OCI-LY3 (cell line): ENCODE measurements around the gene ZNF80.

ENCODE experiments used
- H2AFZ ChIP-seq: fragments of 200-600, 300-600 bp; shearing (Covaris generic); 2 replicates; pipeline ENCODE4 v1.6.0; 2014; ENCODE audit warnings: antibody characterized with exemption, low read depth, low read length
- H3K27ac ChIP-seq: fragments of 200-600, 300-600 bp; sonication (generic); 2 replicates; pipeline ENCODE4 v1.5.1; 2014; ENCODE audit warnings: mild to moderate bottlenecking, low read length, moderate library complexity, mixed read lengths
- H3K27me3 ChIP-seq: fragments of 200-600, 300-600 bp; sonication (generic); 2 replicates; pipeline ENCODE4 v1.6.1; 2014; ENCODE audit warnings: low read depth, low read length, mixed read lengths
- H3K36me3 ChIP-seq: fragments of 200-600, 300-600 bp; sonication (generic); replicated peaks from 2 replicates; pipeline ENCODE3; 2014; ENCODE audit warnings: low read depth, low read length, mixed read lengths
- H3K4me1 ChIP-seq: fragments of 300-600, 200-600 bp; sonication (generic); 2 replicates; pipeline ENCODE4 v1.6.1; 2014; ENCODE audit warnings: low read length, mixed read lengths
- H3K4me2 ChIP-seq: fragments of 200-600, 300-600 bp; sonication (generic); 2 replicates; pipeline ENCODE4 v1.6.1; 2014; ENCODE audit warnings: low read length, mixed read lengths
- H3K4me3 ChIP-seq: fragments of 300-600, 200-600 bp; sonication (generic); 2 replicates; pipeline ENCODE4 v1.5.1; 2014; ENCODE audit warnings: antibody characterized with exemption, mild to moderate bottlenecking, low read length, moderate library complexity
- H3K79me2 ChIP-seq: fragments of 300-600, 200-600 bp; shearing (Covaris generic); 2 replicates; pipeline ENCODE4 v1.6.1; 2014; ENCODE audit warnings: mild to moderate bottlenecking, low read length, mixed read lengths
- H3K9ac ChIP-seq: fragments of 300-600, 200-600 bp; shearing (Covaris generic); 2 replicates; pipeline ENCODE4 v1.6.0; 2014; ENCODE audit warnings: mild to moderate bottlenecking, low read length, moderate library complexity
- H3K9me3 ChIP-seq: fragments of 200-600, 300-600 bp; shearing (Covaris generic); 2 replicates; pipeline ENCODE4 v1.6.1; 2014; ENCODE audit warnings: low read length, mixed read lengths; ENCODE audit not compliant: insufficient read depth
- H4K20me1 ChIP-seq: fragments of 200-600, 300-600 bp; sonication (generic); 2 replicates; pipeline ENCODE4 v1.6.1; 2016; ENCODE audit warnings: low read length, mixed read lengths; ENCODE audit not compliant: insufficient read depth
- EZH2phosphoT487 ChIP-seq: fragments of 200-600 bp; shearing (Covaris generic); IDR thresholded peaks from 2 replicates; pipeline ENCODE4 v1.6.1; 2018; ENCODE audit warnings: antibody characterized with exemption, mixed run types, low read depth
- TF ChIP-seq, protein P1 (sequence below): fragments of 200-600, 300-600 bp; sonication (generic); IDR thresholded peaks from 2 replicates; pipeline ENCODE4 v1.5.1; 2014; ENCODE audit warnings: antibody characterized with exemption, low read length, low read depth

ZNF80 gene

DNA sequence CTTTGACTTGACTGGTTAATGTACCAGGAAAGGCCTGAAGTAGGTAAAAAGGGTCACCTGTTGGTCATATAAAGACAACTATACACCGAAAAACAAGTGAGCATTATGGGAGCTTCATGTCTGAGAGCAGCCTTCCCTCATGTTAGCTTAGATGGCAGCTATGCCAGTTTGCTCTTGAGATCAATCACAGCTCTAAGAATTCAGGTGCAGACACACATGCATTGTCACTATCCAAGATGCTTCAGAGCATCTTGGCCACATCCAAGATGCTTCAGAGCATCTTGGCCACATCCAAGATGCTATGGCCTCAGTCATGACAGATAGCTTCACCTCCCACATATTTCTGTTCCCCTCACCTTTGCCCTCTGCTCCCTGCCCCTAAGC is 15.5 kb downstream of the ZNF80 start:
- Histone ChIP-seq H3K4me3 (no peak overlapping the region), H3K4me2 (peak overlapping the region; percentile 7; the same call in 1 of the 2 replicates), H3K27me3 (no peaks in the 10 kb centered on the region), H3K36me3 (peaks cover 35% of the 10 kb centered on the region), H2AFZ (no peak overlapping the region), H3K9me3 (peaks cover 21% of the 10 kb centered on the region), H4K20me1 (no peaks in the 10 kb centered on the region), H3K27ac (peak overlapping the region; percentile 90), H3K4me1 (peaks cover 86% of the 10 kb centered on the region), H3K9ac (no peak overlapping the region), H3K79me2 (no peaks in the 10 kb centered on the region)
- TF ChIP-seq, protein P1, sequence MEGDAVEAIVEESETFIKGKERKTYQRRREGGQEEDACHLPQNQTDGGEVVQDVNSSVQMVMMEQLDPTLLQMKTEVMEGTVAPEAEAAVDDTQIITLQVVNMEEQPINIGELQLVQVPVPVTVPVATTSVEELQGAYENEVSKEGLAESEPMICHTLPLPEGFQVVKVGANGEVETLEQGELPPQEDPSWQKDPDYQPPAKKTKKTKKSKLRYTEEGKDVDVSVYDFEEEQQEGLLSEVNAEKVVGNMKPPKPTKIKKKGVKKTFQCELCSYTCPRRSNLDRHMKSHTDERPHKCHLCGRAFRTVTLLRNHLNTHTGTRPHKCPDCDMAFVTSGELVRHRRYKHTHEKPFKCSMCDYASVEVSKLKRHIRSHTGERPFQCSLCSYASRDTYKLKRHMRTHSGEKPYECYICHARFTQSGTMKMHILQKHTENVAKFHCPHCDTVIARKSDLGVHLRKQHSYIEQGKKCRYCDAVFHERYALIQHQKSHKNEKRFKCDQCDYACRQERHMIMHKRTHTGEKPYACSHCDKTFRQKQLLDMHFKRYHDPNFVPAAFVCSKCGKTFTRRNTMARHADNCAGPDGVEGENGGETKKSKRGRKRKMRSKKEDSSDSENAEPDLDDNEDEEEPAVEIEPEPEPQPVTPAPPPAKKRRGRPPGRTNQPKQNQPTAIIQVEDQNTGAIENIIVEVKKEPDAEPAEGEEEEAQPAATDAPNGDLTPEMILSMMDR = no peak
- TF ChIP-seq EZH2phosphoT487 = no peak

GRCh38 chr3:114221165-114221880 is 16.1 kb downstream of the ZNF80 start:
- Histone ChIP-seq H3K4me1 (peaks cover 87% of the 10 kb centered on the region), H3K27ac (0 out of 2 replicates have a peak overlapping the region, but pooled peaks have one; percentile 90), H3K36me3 (peaks cover 31% of the 10 kb centered on the region), H2AFZ (no peak overlapping the region), H3K9me3 (peaks cover 21% of the 10 kb centered on the region), H3K27me3 (no peaks in the 10 kb centered on the region), H4K20me1 (no peaks in the 10 kb centered on the region), H3K79me2 (peaks cover 2% of the 10 kb centered on the region), H3K4me2 (peak overlapping the region; percentile 7; the same call in 1 of the 2 replicates), H3K4me3 (no peak overlapping the region), H3K9ac (no peak overlapping the region; the same call in 1 of the 2 replicates)
- no peak for TF ChIP-seq EZH2phosphoT487
- TF ChIP-seq, protein P1 = no peak

GRCh38 chr3:114219741-114220140 is 17.6 kb downstream of the ZNF80 start:
- peak overlapping the region; percentile 11; the same call in 1 of the 2 replicates for H3K9ac ChIP-seq
- peak overlapping the region; percentile 53 for H3K4me2 ChIP-seq
- H3K27ac ChIP-seq = no peak overlapping the region
- H3K4me1 ChIP-seq = peaks cover 96% of the 10 kb centered on the region
- no peaks in the 10 kb centered on the region for H3K27me3 ChIP-seq
- H3K9me3 ChIP-seq = peaks cover 7% of the 10 kb centered on the region
- TF ChIP-seq, protein P1 = no peak
- no peak for TF ChIP-seq EZH2phosphoT487
- H3K36me3 ChIP-seq = peaks cover 15% of the 10 kb centered on the region
- H2AFZ ChIP-seq = no peak overlapping the region
- 0 out of 2 replicates have a peak overlapping the region, but pooled peaks have one; percentile 1 for H3K4me3 ChIP-seq
- no peaks in the 10 kb centered on the region for H4K20me1 ChIP-seq
- H3K79me2 ChIP-seq = peaks cover 12% of the 10 kb centered on the region

DNA sequence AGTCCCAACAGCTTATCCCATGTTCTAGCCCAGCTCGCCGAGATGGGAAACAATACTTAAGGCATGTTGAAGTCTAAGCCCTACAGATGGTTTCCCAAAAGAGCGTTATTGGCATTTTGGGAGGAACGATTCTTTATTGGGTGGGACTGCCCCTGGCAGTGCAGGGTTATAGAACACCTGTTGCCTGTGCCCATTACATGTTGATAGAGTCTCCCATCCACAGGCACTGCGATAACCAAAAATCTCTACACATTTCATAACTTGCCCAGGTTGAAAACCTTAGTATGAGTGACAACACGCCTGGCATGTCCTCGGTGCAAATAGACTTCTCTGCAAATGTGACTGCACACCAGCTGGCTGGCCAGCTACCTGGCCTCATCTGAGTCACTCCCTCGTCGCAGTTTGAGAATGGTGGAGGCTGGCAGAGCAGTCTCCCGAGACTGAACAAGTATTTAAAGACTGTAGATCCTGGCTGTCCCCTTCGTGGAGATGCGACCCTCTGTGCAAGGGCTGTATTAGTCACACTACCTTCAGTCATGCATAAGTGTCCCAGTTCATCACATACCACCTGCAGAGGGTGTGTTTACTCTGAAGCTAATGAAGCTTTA is 18.7 kb downstream of the ZNF80 start:
- peaks cover 98% of the 10 kb centered on the region for H3K4me1 ChIP-seq

More for the DNA sequence above, 18.7 kb downstream of the ZNF80 start:
- H3K79me2 ChIP-seq = peaks cover 12% of the 10 kb centered on the region
- H2AFZ ChIP-seq = no peak overlapping the region
- no peaks in the 10 kb centered on the region for H3K27me3 ChIP-seq
- H3K9ac ChIP-seq = no peak overlapping the region
- no peak overlapping the region for H3K27ac ChIP-seq
- TF ChIP-seq, protein P1 = no peak
- peaks cover 5% of the 10 kb centered on the region for H3K36me3 ChIP-seq
- H3K4me2 ChIP-seq = peak overlapping the region; percentile 53
- H3K4me3 ChIP-seq = no peak overlapping the region
- H4K20me1 ChIP-seq = no peaks in the 10 kb centered on the region
- no peaks in the 10 kb centered on the region for H3K9me3 ChIP-seq
